ENCODE results near the gene ZNHIT6. TPM values are rescaled to one million over a fixed set of nuclear protein-coding genes. Genes with fewer than 3 reads are reported as not detected.

Gene ZNHIT6
- total and polyA plus RNA-seq, 2 of the 8 experiments (the other 6 are each of a cell fraction or from before 2014, with no cell fraction given), result 5.9 to 17.2 TPM

DNA sequence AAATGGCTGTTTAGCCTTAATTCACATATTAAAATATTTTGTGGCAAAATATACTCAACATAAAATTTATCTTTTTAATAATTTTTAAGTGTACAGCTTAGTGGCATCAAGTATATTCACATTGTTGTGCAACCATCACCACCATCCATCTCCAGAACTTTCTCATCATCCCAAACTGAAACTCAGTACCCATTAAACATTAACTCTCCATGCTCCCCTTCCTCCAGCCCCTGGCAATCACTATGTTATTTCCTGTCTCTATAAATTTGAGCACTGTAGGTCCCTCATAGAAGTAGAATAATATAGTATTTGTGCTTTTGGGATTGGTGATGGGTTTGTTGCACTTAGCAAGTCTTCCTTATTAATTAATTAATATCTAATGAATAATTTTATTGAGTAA, 98.3 kb downstream of the ZNHIT6 start (continued):
- TF ChIP-seq, protein P1, sequence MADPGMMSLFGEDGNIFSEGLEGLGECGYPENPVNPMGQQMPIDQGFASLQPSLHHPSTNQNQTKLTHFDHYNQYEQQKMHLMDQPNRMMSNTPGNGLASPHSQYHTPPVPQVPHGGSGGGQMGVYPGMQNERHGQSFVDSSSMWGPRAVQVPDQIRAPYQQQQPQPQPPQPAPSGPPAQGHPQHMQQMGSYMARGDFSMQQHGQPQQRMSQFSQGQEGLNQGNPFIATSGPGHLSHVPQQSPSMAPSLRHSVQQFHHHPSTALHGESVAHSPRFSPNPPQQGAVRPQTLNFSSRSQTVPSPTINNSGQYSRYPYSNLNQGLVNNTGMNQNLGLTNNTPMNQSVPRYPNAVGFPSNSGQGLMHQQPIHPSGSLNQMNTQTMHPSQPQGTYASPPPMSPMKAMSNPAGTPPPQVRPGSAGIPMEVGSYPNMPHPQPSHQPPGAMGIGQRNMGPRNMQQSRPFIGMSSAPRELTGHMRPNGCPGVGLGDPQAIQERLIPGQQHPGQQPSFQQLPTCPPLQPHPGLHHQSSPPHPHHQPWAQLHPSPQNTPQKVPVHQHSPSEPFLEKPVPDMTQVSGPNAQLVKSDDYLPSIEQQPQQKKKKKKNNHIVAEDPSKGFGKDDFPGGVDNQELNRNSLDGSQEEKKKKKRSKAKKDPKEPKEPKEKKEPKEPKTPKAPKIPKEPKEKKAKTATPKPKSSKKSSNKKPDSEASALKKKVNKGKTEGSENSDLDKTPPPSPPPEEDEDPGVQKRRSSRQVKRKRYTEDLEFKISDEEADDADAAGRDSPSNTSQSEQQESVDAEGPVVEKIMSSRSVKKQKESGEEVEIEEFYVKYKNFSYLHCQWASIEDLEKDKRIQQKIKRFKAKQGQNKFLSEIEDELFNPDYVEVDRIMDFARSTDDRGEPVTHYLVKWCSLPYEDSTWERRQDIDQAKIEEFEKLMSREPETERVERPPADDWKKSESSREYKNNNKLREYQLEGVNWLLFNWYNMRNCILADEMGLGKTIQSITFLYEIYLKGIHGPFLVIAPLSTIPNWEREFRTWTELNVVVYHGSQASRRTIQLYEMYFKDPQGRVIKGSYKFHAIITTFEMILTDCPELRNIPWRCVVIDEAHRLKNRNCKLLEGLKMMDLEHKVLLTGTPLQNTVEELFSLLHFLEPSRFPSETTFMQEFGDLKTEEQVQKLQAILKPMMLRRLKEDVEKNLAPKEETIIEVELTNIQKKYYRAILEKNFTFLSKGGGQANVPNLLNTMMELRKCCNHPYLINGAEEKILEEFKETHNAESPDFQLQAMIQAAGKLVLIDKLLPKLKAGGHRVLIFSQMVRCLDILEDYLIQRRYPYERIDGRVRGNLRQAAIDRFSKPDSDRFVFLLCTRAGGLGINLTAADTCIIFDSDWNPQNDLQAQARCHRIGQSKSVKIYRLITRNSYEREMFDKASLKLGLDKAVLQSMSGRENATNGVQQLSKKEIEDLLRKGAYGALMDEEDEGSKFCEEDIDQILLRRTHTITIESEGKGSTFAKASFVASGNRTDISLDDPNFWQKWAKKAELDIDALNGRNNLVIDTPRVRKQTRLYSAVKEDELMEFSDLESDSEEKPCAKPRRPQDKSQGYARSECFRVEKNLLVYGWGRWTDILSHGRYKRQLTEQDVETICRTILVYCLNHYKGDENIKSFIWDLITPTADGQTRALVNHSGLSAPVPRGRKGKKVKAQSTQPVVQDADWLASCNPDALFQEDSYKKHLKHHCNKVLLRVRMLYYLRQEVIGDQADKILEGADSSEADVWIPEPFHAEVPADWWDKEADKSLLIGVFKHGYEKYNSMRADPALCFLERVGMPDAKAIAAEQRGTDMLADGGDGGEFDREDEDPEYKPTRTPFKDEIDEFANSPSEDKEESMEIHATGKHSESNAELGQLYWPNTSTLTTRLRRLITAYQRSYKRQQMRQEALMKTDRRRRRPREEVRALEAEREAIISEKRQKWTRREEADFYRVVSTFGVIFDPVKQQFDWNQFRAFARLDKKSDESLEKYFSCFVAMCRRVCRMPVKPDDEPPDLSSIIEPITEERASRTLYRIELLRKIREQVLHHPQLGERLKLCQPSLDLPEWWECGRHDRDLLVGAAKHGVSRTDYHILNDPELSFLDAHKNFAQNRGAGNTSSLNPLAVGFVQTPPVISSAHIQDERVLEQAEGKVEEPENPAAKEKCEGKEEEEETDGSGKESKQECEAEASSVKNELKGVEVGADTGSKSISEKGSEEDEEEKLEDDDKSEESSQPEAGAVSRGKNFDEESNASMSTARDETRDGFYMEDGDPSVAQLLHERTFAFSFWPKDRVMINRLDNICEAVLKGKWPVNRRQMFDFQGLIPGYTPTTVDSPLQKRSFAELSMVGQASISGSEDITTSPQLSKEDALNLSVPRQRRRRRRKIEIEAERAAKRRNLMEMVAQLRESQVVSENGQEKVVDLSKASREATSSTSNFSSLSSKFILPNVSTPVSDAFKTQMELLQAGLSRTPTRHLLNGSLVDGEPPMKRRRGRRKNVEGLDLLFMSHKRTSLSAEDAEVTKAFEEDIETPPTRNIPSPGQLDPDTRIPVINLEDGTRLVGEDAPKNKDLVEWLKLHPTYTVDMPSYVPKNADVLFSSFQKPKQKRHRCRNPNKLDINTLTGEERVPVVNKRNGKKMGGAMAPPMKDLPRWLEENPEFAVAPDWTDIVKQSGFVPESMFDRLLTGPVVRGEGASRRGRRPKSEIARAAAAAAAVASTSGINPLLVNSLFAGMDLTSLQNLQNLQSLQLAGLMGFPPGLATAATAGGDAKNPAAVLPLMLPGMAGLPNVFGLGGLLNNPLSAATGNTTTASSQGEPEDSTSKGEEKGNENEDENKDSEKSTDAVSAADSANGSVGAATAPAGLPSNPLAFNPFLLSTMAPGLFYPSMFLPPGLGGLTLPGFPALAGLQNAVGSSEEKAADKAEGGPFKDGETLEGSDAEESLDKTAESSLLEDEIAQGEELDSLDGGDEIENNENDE (IDR thresholded peaks at IDR 0.05; ENCODE audit: insufficient replicate concordance, low read length), result no peak
- TF ChIP-seq HDAC6 (IDR thresholded peaks at IDR 0.05; ENCODE audit: low read depth, low read length), result no peak
